Loucy (cell line): ENCODE results near the gene RHOB.

ENCODE experiments used
- CTCF ChIP-seq: fragments of 200-600 bp; sonication (generic); conservative IDR thresholded peaks from 2 replicates; pipeline ENCODE4 v1.5.1; 2014; ENCODE audit warnings: mild to moderate bottlenecking, antibody characterized with exemption, low read length
- EZH2phosphoT487 ChIP-seq: fragments of 200-600 bp; IDR thresholded peaks from 2 replicates; pipeline ENCODE4 v1.6.1; 2018; ENCODE audit warnings: antibody characterized with exemption, mild to moderate bottlenecking, moderate library complexity, borderline replicate concordance

- no peak for TF ChIP-seq CTCF
- TF ChIP-seq EZH2phosphoT487 = no peak
Measured at GRCh38 chr2:20494241-20494640, 47.4 kb downstream of the RHOB start.
